HEK293 (cell line): ENCODE results near the gene MTOR.

Experiments used
- ZNF121 ChIP-seq: fragments of 450-650 bp; formaldehyde crosslinking; IDR thresholded peaks from 2 replicates; pipeline ENCODE4 v1.5.1; 2016; ENCODE audit warnings: missing biosample characterization, missing genetic modification characterization
- ZNF24 ChIP-seq: fragments of 450-650 bp; formaldehyde crosslinking; IDR thresholded peaks from 2 replicates; pipeline ENCODE4 v1.5.1; 2016; ENCODE audit warnings: missing biosample characterization, missing genetic modification characterization
- ZNF274 ChIP-seq, 2 experiments: fragments of 200-500 bp in 1 of 2; fragments of 450-650 bp in 1 of 2; sonication (Bioruptor generic) in 1 of 2; formaldehyde crosslinking in 1 of 2; IDR thresholded peaks; 2 replicates each; pipeline versions ENCODE4 v1.5.1 to v1.6.1; 2014 to 2016; ENCODE audit warnings: borderline replicate concordance in 1 of 2, inconsistent platforms in 1 of 2, low read length in 1 of 2, missing biosample characterization in 1 of 2, missing genetic modification characterization in 1 of 2
- ZNF473 ChIP-seq: fragments of 450-650 bp; formaldehyde crosslinking; IDR thresholded peaks from 2 replicates; pipeline ENCODE4 v1.5.1; 2017; ENCODE audit warnings: missing biosample characterization, missing genetic modification characterization
- TF ChIP-seq, protein P1 (sequence below): fragments of 450-650 bp; formaldehyde crosslinking; IDR thresholded peaks from 2 replicates; pipeline ENCODE4 v1.5.1; 2016; ENCODE audit warnings: missing biosample characterization, missing genetic modification characterization
- TF ChIP-seq, protein P2 (sequence below): fragments of 450-650 bp; formaldehyde crosslinking; IDR thresholded peaks from 2 replicates; pipeline ENCODE4 v1.5.1; 2016; ENCODE audit warnings: missing biosample characterization, missing genetic modification characterization, low read depth

DNA sequence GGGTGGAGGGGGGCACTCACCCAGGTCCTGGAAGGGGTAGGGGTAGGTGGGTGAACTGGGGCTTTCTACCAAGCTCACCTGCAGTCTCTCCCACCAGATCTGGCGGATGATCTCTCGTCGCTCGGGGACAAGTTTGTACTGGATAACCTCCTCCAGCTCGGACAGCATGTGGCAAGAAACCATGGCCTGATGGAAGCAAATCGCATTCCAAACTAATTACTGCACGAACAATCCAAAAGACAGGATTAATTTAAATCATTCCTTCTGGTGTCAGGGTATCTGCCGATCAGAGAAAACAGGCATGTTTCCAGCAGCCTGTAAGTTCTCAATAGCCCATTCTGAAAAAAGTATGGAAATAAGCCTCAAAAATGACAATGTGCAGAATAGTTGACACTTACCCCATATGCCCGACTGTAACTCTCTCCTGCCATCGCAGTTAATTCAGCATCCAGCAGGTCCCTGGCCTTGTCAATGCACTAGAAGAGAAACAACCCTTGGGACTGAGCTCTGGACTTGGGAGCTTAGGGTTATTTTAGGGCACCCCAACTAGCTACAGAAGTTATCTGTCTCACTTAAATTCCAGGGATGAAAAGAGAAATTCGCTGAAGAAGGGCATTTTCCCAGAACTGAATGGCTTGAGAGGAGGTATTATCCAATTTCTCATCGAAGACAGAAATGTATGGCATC lies 117.6 kb downstream of the MTOR start:
- TF ChIP-seq, protein P1, sequence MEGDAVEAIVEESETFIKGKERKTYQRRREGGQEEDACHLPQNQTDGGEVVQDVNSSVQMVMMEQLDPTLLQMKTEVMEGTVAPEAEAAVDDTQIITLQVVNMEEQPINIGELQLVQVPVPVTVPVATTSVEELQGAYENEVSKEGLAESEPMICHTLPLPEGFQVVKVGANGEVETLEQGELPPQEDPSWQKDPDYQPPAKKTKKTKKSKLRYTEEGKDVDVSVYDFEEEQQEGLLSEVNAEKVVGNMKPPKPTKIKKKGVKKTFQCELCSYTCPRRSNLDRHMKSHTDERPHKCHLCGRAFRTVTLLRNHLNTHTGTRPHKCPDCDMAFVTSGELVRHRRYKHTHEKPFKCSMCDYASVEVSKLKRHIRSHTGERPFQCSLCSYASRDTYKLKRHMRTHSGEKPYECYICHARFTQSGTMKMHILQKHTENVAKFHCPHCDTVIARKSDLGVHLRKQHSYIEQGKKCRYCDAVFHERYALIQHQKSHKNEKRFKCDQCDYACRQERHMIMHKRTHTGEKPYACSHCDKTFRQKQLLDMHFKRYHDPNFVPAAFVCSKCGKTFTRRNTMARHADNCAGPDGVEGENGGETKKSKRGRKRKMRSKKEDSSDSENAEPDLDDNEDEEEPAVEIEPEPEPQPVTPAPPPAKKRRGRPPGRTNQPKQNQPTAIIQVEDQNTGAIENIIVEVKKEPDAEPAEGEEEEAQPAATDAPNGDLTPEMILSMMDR, result no peak
- TF ChIP-seq ZNF473 (tag by site-specific recombination), result no peak
- TF ChIP-seq ZNF274 (IDR thresholded peaks at IDR 0.05; ENCODE audit: low read length), result no peak
- TF ChIP-seq ZNF274 (tag by site-specific recombination; IDR thresholded peaks at IDR 0.05; ENCODE audit: borderline replicate concordance), result no peak
- no peak for TF ChIP-seq ZNF24 (tag by site-specific recombination)
- TF ChIP-seq, protein P2, sequence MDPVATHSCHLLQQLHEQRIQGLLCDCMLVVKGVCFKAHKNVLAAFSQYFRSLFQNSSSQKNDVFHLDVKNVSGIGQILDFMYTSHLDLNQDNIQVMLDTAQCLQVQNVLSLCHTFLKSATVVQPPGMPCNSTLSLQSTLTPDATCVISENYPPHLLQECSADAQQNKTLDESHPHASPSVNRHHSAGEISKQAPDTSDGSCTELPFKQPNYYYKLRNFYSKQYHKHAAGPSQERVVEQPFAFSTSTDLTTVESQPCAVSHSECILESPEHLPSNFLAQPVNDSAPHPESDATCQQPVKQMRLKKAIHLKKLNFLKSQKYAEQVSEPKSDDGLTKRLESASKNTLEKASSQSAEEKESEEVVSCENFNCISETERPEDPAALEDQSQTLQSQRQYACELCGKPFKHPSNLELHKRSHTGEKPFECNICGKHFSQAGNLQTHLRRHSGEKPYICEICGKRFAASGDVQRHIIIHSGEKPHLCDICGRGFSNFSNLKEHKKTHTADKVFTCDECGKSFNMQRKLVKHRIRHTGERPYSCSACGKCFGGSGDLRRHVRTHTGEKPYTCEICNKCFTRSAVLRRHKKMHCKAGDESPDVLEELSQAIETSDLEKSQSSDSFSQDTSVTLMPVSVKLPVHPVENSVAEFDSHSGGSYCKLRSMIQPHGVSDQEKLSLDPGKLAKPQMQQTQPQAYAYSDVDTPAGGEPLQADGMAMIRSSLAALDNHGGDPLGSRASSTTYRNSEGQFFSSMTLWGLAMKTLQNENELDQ (tag by site-specific recombination), result no peak
- no peak for TF ChIP-seq ZNF121 (tag by site-specific recombination)
